Neutrophil (primary cell): ENCODE results near the gene TCOF1.

Source experiments
- H3K27ac ChIP-seq: fragments of 200-600 bp; sonication (generic); 2 replicates; pipeline ENCODE4 v1.5.1; 2016; ENCODE audit warnings: mild to moderate bottlenecking, moderate library complexity
- H3K27me3 ChIP-seq: fragments of 200-600 bp; sonication (generic); 2 replicates; pipeline ENCODE4 v1.6.0; 2016; ENCODE audit warnings: mild to moderate bottlenecking
- H3K36me3 ChIP-seq: fragments of 200-600 bp; sonication (generic); 2 replicates; pipeline ENCODE4 v1.5.1; 2017
- H3K4me1 ChIP-seq, 2 experiments: fragments of 200-600 bp in 1 of 2; sonication (generic) in 1 of 2; 1 replicate in 1 of 2; 2 replicates in 1 of 2; pipeline versions ENCODE4 v1.5.1 to v1.6.1; 2013 to 2016; ENCODE audit warnings: low read depth in 1 of 2, low read length in 1 of 2, mild to moderate bottlenecking in 1 of 2, moderate library complexity in 1 of 2; ENCODE audit not compliant: control insufficient read depth in 1 of 2, insufficient read depth in 1 of 2
- H3K4me3 ChIP-seq, 2 experiments: fragments of 200-600 bp in 1 of 2; sonication (generic) in 1 of 2; 1 replicate in 1 of 2; 2 replicates in 1 of 2; pipeline ENCODE4 v1.5.1; 2013 to 2016; ENCODE audit warnings: low read depth in 1 of 2, low read length in 1 of 2, mild to moderate bottlenecking in 1 of 2, moderate library complexity in 1 of 2
- H3K9me3 ChIP-seq: fragments of 200-600 bp; sonication (generic); 2 replicates; pipeline ENCODE4 v1.5.1; 2016
- TF ChIP-seq, protein P1 (sequence below): fragments of 200-600 bp; sonication (generic); IDR thresholded peaks from 2 replicates; pipeline ENCODE4 v1.5.1; 2016; ENCODE audit warnings: antibody characterized with exemption

Gene TCOF1, protein sequence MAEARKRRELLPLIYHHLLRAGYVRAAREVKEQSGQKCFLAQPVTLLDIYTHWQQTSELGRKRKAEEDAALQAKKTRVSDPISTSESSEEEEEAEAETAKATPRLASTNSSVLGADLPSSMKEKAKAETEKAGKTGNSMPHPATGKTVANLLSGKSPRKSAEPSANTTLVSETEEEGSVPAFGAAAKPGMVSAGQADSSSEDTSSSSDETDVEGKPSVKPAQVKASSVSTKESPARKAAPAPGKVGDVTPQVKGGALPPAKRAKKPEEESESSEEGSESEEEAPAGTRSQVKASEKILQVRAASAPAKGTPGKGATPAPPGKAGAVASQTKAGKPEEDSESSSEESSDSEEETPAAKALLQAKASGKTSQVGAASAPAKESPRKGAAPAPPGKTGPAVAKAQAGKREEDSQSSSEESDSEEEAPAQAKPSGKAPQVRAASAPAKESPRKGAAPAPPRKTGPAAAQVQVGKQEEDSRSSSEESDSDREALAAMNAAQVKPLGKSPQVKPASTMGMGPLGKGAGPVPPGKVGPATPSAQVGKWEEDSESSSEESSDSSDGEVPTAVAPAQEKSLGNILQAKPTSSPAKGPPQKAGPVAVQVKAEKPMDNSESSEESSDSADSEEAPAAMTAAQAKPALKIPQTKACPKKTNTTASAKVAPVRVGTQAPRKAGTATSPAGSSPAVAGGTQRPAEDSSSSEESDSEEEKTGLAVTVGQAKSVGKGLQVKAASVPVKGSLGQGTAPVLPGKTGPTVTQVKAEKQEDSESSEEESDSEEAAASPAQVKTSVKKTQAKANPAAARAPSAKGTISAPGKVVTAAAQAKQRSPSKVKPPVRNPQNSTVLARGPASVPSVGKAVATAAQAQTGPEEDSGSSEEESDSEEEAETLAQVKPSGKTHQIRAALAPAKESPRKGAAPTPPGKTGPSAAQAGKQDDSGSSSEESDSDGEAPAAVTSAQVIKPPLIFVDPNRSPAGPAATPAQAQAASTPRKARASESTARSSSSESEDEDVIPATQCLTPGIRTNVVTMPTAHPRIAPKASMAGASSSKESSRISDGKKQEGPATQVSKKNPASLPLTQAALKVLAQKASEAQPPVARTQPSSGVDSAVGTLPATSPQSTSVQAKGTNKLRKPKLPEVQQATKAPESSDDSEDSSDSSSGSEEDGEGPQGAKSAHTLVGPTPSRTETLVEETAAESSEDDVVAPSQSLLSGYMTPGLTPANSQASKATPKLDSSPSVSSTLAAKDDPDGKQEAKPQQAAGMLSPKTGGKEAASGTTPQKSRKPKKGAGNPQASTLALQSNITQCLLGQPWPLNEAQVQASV (N-terminal part only)

DNA sequence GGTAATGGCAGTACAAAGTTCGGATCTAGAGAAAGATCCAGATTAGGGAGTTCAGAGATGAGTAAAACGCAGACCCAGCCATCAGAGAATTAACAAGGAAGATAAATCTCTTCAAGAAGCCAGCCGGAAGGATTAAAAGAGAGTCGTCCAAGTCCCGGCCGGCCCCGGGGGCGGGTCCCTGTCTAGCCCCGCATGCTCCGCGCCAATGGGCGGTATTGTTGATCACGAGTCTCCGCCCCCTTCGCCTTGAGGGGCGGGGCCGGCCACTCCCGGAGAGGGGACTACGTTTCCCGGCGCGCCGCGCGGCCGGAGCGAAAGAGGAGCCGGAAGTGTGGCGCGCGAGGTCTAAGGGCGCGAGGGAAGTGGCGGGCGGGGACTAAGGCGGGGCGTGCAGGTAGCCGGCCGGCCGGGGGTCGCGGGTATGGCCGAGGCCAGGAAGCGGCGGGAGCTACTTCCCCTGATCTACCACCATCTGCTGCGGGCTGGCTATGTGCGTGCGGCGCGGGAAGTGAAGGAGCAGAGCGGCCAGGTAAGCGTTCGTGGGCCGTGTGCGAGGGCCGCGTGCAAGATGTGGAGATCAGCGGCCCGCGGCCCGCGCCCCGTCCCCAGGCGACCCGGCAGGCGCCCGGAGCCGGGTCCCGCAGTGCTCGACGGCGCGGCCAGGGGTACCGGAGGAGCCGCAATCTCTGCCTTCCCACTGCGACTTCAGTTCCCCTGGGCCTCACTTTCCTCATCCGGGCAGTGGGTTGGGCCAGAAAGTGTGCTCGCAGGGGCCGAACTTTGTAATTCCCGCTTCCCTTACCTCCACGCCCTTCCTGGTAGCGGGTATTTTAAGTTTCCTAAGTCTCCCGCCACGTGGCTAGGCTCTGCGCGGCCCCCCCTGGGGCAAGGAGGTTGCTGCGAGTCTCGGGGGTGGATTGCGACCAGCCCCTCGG is at the start of gene TCOF1:
Gene TCOF1, plus strand, starts transcription at position 372 of the 935 bp plus-strand sequence. Its CDS starts 50 bp downstream, at position 422.
- Histone ChIP-seq H3K4me3 (peak within 1 kb of the TSS; percentile 80 to 83), H3K36me3 (no peaks in the 10 kb centered on the region), H3K27ac (peak within 1 kb of the TSS; percentile 64), H3K9me3 (no peaks in the 10 kb centered on the region), H3K4me1 (peaks cover 13 to 19% of the 10 kb centered on the region in 2 experiments), H3K27me3 (no peaks in the 10 kb centered on the region)
- TF ChIP-seq, protein P1, sequence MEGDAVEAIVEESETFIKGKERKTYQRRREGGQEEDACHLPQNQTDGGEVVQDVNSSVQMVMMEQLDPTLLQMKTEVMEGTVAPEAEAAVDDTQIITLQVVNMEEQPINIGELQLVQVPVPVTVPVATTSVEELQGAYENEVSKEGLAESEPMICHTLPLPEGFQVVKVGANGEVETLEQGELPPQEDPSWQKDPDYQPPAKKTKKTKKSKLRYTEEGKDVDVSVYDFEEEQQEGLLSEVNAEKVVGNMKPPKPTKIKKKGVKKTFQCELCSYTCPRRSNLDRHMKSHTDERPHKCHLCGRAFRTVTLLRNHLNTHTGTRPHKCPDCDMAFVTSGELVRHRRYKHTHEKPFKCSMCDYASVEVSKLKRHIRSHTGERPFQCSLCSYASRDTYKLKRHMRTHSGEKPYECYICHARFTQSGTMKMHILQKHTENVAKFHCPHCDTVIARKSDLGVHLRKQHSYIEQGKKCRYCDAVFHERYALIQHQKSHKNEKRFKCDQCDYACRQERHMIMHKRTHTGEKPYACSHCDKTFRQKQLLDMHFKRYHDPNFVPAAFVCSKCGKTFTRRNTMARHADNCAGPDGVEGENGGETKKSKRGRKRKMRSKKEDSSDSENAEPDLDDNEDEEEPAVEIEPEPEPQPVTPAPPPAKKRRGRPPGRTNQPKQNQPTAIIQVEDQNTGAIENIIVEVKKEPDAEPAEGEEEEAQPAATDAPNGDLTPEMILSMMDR: no peak

- H3K4me3 ChIP-seq: no peak overlapping the region
- H3K9me3 ChIP-seq: no peaks in the 10 kb centered on the region
- peaks cover 13% of the 10 kb centered on the region for H3K27me3 ChIP-seq
- no peaks in the 10 kb centered on the region for H3K4me1 ChIP-seq
- H3K27ac ChIP-seq: no peak overlapping the region
- TF ChIP-seq, protein P1: no peak
- H3K36me3 ChIP-seq: no peaks in the 10 kb centered on the region
Measured at GRCh38 chr5:150309101-150309885, 48.2 kb upstream of the TCOF1 start.

DNA sequence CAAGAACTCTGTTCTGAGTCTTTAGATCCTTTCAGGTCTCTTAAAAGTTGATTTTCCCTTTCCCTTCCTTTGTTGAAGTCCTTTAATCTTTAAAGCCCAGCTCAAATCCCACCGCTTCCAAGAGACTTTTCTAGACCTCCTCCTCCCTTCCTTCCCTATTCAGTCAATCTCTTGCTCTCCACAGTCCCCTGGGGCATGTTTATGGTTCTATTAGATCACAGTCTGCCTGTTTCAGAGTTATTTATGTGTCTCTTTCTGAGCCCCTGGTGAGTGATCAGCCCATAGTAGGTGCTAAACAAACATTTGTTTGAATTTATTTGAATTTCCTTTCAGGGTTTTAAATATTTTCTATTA is 47.6 kb upstream of the TCOF1 start:
- Histone ChIP-seq H3K27me3 (peaks cover 7% of the 10 kb centered on the region), H3K4me3 (no peak overlapping the region), H3K9me3 (no peaks in the 10 kb centered on the region), H3K4me1 (no peaks in the 10 kb centered on the region), H3K36me3 (no peaks in the 10 kb centered on the region), H3K27ac (no peak overlapping the region)
- TF ChIP-seq, protein P1: no peak

- peaks cover 4% of the 10 kb centered on the region for H3K27me3 ChIP-seq
- no peaks in the 10 kb centered on the region for H3K36me3 ChIP-seq
- no peak overlapping the region for H3K27ac ChIP-seq
- H3K4me1 ChIP-seq: no peaks in the 10 kb centered on the region
- TF ChIP-seq, protein P1: no peak
- no peaks in the 10 kb centered on the region for H3K9me3 ChIP-seq
- no peak overlapping the region for H3K4me3 ChIP-seq
Measured at GRCh38 chr5:150310246-150310645, 47.3 kb upstream of the TCOF1 start.
